HepG2 (cell line): Measurements from ENCODE around the gene KIAA0930. TPM values are rescaled to one million over a fixed set of nuclear protein-coding genes. Genes with fewer than 3 reads are reported as not detected.

Experiments
- ASH2L ChIP-seq: fragments of 300-600, 200-600 bp; sonication (generic); IDR thresholded peaks from 2 replicates; pipeline ENCODE4 v1.7.0; 2017; ENCODE audit warnings: low read depth, mild to moderate bottlenecking, moderate library complexity, mixed read lengths, low read length; ENCODE audit not compliant: insufficient read length
- CBFB ChIP-seq: sonication (generic); formaldehyde crosslinking; IDR thresholded peaks from 2 replicates; pipeline ENCODE4 v1.4.0; 2020; ENCODE audit warnings: missing genetic modification reagents
- FLYWCH1 ChIP-seq: sonication (generic); formaldehyde crosslinking; IDR thresholded peaks from 2 replicates; pipeline ENCODE4 v1.8.1; 2023; ENCODE audit warnings: mild to moderate bottlenecking, missing genetic modification reagents
- HNRNPUL1 ChIP-seq: fragments of 200-400 bp; formaldehyde crosslinking; IDR thresholded peaks from 2 replicates; pipeline ENCODE4 v1.6.1; 2017; ENCODE audit warnings: low read depth, mild to moderate bottlenecking, low read length, moderate library complexity
- MAFG ChIP-seq: sonication (generic); formaldehyde crosslinking; IDR thresholded peaks from 2 replicates; pipeline ENCODE4 v1.5.1; 2020; ENCODE audit warnings: mild to moderate bottlenecking, missing genetic modification reagents
- MED8 ChIP-seq: sonication (generic); formaldehyde crosslinking; IDR thresholded peaks from 2 replicates; pipeline ENCODE4 v1.8.1; 2023; ENCODE audit warnings: mild to moderate bottlenecking, missing genetic modification reagents; ENCODE audit not compliant: insufficient replicate concordance
- MTA1 ChIP-seq: sonication (generic); formaldehyde crosslinking; IDR thresholded peaks from 2 replicates; pipeline ENCODE4 v1.4.0; 2020; ENCODE audit warnings: missing genetic modification reagents, mild to moderate bottlenecking, borderline replicate concordance
- NFATC3 ChIP-seq: sonication (generic); formaldehyde crosslinking; IDR thresholded peaks from 2 replicates; pipeline ENCODE4 v1.5.1; 2020; ENCODE audit warnings: mild to moderate bottlenecking, missing genetic modification reagents
- PAXIP1 ChIP-seq: sonication (generic); formaldehyde crosslinking; conservative IDR thresholded peaks from 2 replicates; pipeline ENCODE4 v1.4.0; 2020; ENCODE audit warnings: mild to moderate bottlenecking, missing genetic modification reagents, moderate library complexity
- POLR2A ChIP-seq, 2 experiments: IDR thresholded peaks; 2 replicates each; pipeline ENCODE4 v1.6.1; 2011; ENCODE audit warnings: low read depth in 2 of 2, low read length in 2 of 2, mild to moderate bottlenecking in 1 of 2, moderate library complexity in 1 of 2; ENCODE audit not compliant: insufficient read depth in 1 of 2
- REPIN1 ChIP-seq: sonication (generic); formaldehyde crosslinking; IDR thresholded peaks from 2 replicates; pipeline ENCODE4 v1.8.0; 2022; ENCODE audit warnings: missing genetic modification reagents, low read depth, mild to moderate bottlenecking, borderline replicate concordance
- SKI ChIP-seq: fragments of 450-650 bp; IDR thresholded peaks from one replicate; pipeline ENCODE4 v1.6.1; 2018; ENCODE audit warnings: mild to moderate bottlenecking; ENCODE audit not compliant: partially characterized antibody
- TFE3 ChIP-seq: IDR thresholded peaks from 2 replicates; pipeline ENCODE4 v1.6.1; 2016
- TOE1 ChIP-seq: sonication (generic); formaldehyde crosslinking; IDR thresholded peaks from 2 replicates; pipeline ENCODE4 v1.4.0; 2020; ENCODE audit warnings: mild to moderate bottlenecking, missing genetic modification reagents
- ZBTB44 ChIP-seq: sonication (generic); formaldehyde crosslinking; IDR thresholded peaks from 2 replicates; pipeline ENCODE4 v1.4.0; 2020; ENCODE audit warnings: missing genetic modification reagents
- ZBTB7B ChIP-seq: sonication (generic); formaldehyde crosslinking; IDR thresholded peaks from 2 replicates; pipeline ENCODE4 v1.4.0; 2020; ENCODE audit warnings: missing genetic modification reagents
- ZFP36L1 ChIP-seq: sonication (generic); formaldehyde crosslinking; IDR thresholded peaks from 2 replicates; pipeline ENCODE4 v1.8.0; 2022; ENCODE audit warnings: mild to moderate bottlenecking, missing genetic modification reagents, moderate library complexity
- ZNF207 ChIP-seq: fragments of 450-650 bp; IDR thresholded peaks from 2 replicates; pipeline ENCODE4 v1.6.1; 2016; ENCODE audit warnings: antibody characterized with exemption, borderline replicate concordance
- ZNF24 ChIP-seq: fragments of 450-650 bp; IDR thresholded peaks from 2 replicates; pipeline ENCODE4 v1.6.1; 2017; ENCODE audit warnings: antibody characterized with exemption, mild to moderate bottlenecking
- ZNF276 ChIP-seq: sonication (generic); formaldehyde crosslinking; IDR thresholded peaks from 2 replicates; pipeline ENCODE4 v1.4.0; 2020; ENCODE audit warnings: mild to moderate bottlenecking, low read depth, missing genetic modification reagents
- ZNF496 ChIP-seq: sonication (generic); formaldehyde crosslinking; IDR thresholded peaks from 2 replicates; pipeline ENCODE4 v1.8.1; 2023; ENCODE audit warnings: mild to moderate bottlenecking, moderate library complexity, missing genetic modification reagents; ENCODE audit not compliant: insufficient replicate concordance
- polyA plus RNA-seq, 8 experiments: library from polyadenylated mRNA; depleted of rRNA in 3 of 8; stranded (reverse) in 7 of 8; unstranded in 1 of 8; fragments of >200 nt; fragmentation: Illumina TruSeq in 4 of 8; extraction: Trizol in 4 of 8; gene quantifications; 2 replicates each; pipeline versions ENCODE4 v1.2.1 to v1.2.3, GENCODE V29; 2011 to 2016; ENCODE audit warnings: low read depth in 4 of 8, missing spikeins in 1 of 8, mixed read lengths in 1 of 8; ENCODE audit not compliant: insufficient read depth in 1 of 8
- total RNA-seq, 5 experiments: library from RNA; depleted of rRNA; stranded (reverse); fragments of >200 nt; fragmentation: Illumina TruSeq; extraction: Trizol; gene quantifications; 2 replicates each; pipeline ENCODE4 v1.2.3, GENCODE V29; 2016; ENCODE audit warnings: low read depth in 1 of 5

KIAA0930 gene
- total and polyA plus RNA-seq, 2 of the 13 experiments (the other 11 are each of a cell fraction or from before 2014, with no cell fraction given) = 27.0 to 38.2 TPM

GRCh38 chr22:45246060-45246985, 5.6 kb upstream of the KIAA0930 start (continued):
- TF ChIP-seq TFE3 (CRISPR knock-in tag) (peak; percentile 62; the same call in 1 of the 2 replicates), NFATC3 (CRISPR knock-in tag) (no peak), ZNF207 (no peak), ZBTB44 (CRISPR knock-in tag) (no peak), ZNF496 (CRISPR knock-in tag) (no peak), ZNF276 (CRISPR knock-in tag) (no peak), ZFP36L1 (peak; percentile 42; the same call in 1 of the 2 replicates), CBFB (no peak; the same call in 1 of the 2 replicates), POLR2A (IDR thresholded peaks at IDR 0.05; ENCODE audit: insufficient read depth in 1 of 2, low read depth in 2 of 2, low read length in 2 of 2) (peak in 1 of 2 experiments; percentile 58; a peak in 3 of 4 replicates), MED8 (CRISPR knock-in tag) (no peak), SKI (no peak), ASH2L (peak; percentile 52), ZNF24 (no peak), REPIN1 (peak; percentile 39; the same call in 1 of the 2 replicates), TOE1 (CRISPR knock-in tag) (no peak), HNRNPUL1 (peak; percentile 89), MAFG (CRISPR knock-in tag) (no peak), MTA1 (no peak), FLYWCH1 (no peak), PAXIP1 (CRISPR knock-in tag) (peak; percentile 91), ZBTB7B (no peak; the same call in 1 of the 2 replicates)
